SHP77 treated with DMSO at 0.1 percent for 48 hours (cell line): ENCODE measurements around the gene FNTB.
A peak's percentile ranks its signal among the peaks of the same experiment; 100 is the strongest.
"Not testable (repeated sequence)": the region's sequence is repeated elsewhere in the genome, so short reads cannot be mapped to it uniquely, and the experiment has no call there.

ENCODE experiments used
- DNase-seq: peaks from one replicate; lab custom pipeline; 2025; lab: John Stamatoyannopoulos, UW

The FNTB gene

GRCh38 chr14:65015391-65015790 is 28.7 kb downstream of the FNTB start:
- DNase-seq: no peak

GRCh38 chr14:65016471-65016870 is 29.8 kb downstream of the FNTB start:
- DNase-seq: no peak

GRCh38 chr14:65019944-65020566 is 33.4 kb downstream of the FNTB start:
- peak; percentile 34 for DNase-seq

- DNase-seq: no peak
Observed at GRCh38 chr14:65024957-65025356, 38.3 kb downstream of the FNTB start.

- no peak for DNase-seq
Observed at GRCh38 chr14:65025818-65026217, 39.1 kb downstream of the FNTB start.

GRCh38 chr14:65026526-65026925 is 39.8 kb downstream of the FNTB start:
- DNase-seq: no peak

GRCh38 chr14:65027127-65027799 is 40.6 kb downstream of the FNTB start:
- no peak for DNase-seq

- DNase-seq: no peak
Observed at GRCh38 chr14:65028937-65029336, 42.2 kb downstream of the FNTB start.

GRCh38 chr14:65031321-65031720 is 44.6 kb downstream of the FNTB start:
- DNase-seq: not testable (repeated sequence)

- DNase-seq: no peak
Observed at GRCh38 chr14:65032319-65032718, 45.6 kb downstream of the FNTB start.

- no peak for DNase-seq
Observed at GRCh38 chr14:65033181-65033580, 46.5 kb downstream of the FNTB start.

- no peak for DNase-seq
Observed at GRCh38 chr14:65034021-65034420, 47.3 kb downstream of the FNTB start.

- no peak for DNase-seq
Observed at GRCh38 chr14:65035049-65035448, 48.4 kb downstream of the FNTB start.

GRCh38 chr14:65038966-65039365 is 52.3 kb downstream of the FNTB start:
- no peak for DNase-seq

- no peak for DNase-seq
Observed at GRCh38 chr14:65040666-65041433, 54.2 kb downstream of the FNTB start.

- no peak for DNase-seq
Observed at GRCh38 chr14:65041434-65041915, 54.8 kb downstream of the FNTB start.

- no peak for DNase-seq
Observed at GRCh38 chr14:65042296-65042695, 55.6 kb downstream of the FNTB start.

- no peak for DNase-seq
Observed at GRCh38 chr14:65042731-65043372, 56.2 kb downstream of the FNTB start.

GRCh38 chr14:65043893-65044595 is 57.3 kb downstream of the FNTB start:
- no peak for DNase-seq

- DNase-seq: no peak
Observed at GRCh38 chr14:65044596-65044959, 57.9 kb downstream of the FNTB start.

GRCh38 chr14:65045006-65045405 is 58.3 kb downstream of the FNTB start:
- no peak for DNase-seq

- no peak for DNase-seq
Observed at GRCh38 chr14:65045709-65046108, 59.0 kb downstream of the FNTB start.
